Memory B cell (primary cell): ENCODE results near the gene LAIR1.

Experiments used
- ATAC-seq: fragments of 150-1000 bp; cut with Tn5 transposase; 2 replicates; pipeline ENCODE4 v1.10.0; 2021; ENCODE audit warnings: low read depth, mild to moderate bottlenecking, moderate library complexity
- DNase-seq, 2 donors: peaks; one replicate each; pipeline ENCODE4 v3.0.0; 2022; ENCODE audit warnings: low spot score in 2 of 2
- H3K27ac Mint-ChIP-seq: one replicate; pipeline ENCODE4 v1.8.0; 2022; ENCODE audit warnings: mild to moderate bottlenecking, moderate library complexity, mixed read lengths
- H3K27me3 Mint-ChIP-seq: one replicate; pipeline ENCODE4 v1.8.0; 2022; ENCODE audit warnings: mixed read lengths
- H3K36me3 Mint-ChIP-seq: one replicate; pipeline ENCODE4 v1.8.0; 2022; ENCODE audit warnings: mild to moderate bottlenecking, mixed read lengths
- H3K4me1 Mint-ChIP-seq: one replicate; pipeline ENCODE4 v1.8.0; 2022; ENCODE audit warnings: mixed read lengths
- H3K4me3 Mint-ChIP-seq: one replicate; pipeline ENCODE4 v1.8.0; 2022; ENCODE audit warnings: mild to moderate bottlenecking, moderate library complexity, mixed read lengths
- H3K9me3 Mint-ChIP-seq: one replicate; pipeline ENCODE4 v1.8.0; 2022; ENCODE audit warnings: mixed read lengths

The LAIR1 gene

GRCh38 chr19:54345938-54346386, 18.8 kb downstream of the LAIR1 start:
- DNase-seq, result no peak
- Mint-ChIP-seq H3K4me1 (peaks cover 40% of the 10 kb centered on the region), H3K9me3 (peaks cover 3% of the 10 kb centered on the region), H3K36me3 (peaks cover 7% of the 10 kb centered on the region), H3K27me3 (peaks cover 6% of the 10 kb centered on the region), H3K27ac (peak overlapping the region; percentile 75), H3K4me3 (peak overlapping the region; percentile 74)
- ATAC-seq, result peak; percentile 91

- Mint-ChIP-seq H3K9me3 (peaks cover 3% of the 10 kb centered on the region), H3K4me3 (peak overlapping the region; percentile 35), H3K27ac (peak overlapping the region; percentile 31), H3K36me3 (peaks cover 6% of the 10 kb centered on the region), H3K4me1 (peaks cover 50% of the 10 kb centered on the region), H3K27me3 (peaks cover 4% of the 10 kb centered on the region)
- ATAC-seq (no peak), DNase-seq (no peak)
Measured at GRCh38 chr19:54343868-54344267, 20.9 kb downstream of the LAIR1 start.

- Mint-ChIP-seq H3K27ac (peak overlapping the region; percentile 58), H3K4me1 (peaks cover 52% of the 10 kb centered on the region), H3K9me3 (peaks cover 3% of the 10 kb centered on the region), H3K4me3 (no peak overlapping the region), H3K27me3 (no peaks in the 10 kb centered on the region), H3K36me3 (peaks cover 7% of the 10 kb centered on the region)
- ATAC-seq (no peak), DNase-seq (no peak)
Measured at GRCh38 chr19:54341295-54341694, 23.4 kb downstream of the LAIR1 start.

GRCh38 chr19:54339646-54340358, 24.9 kb downstream of the LAIR1 start:
- Mint-ChIP-seq H3K4me3 (peak overlapping the region; percentile 81), H3K4me1 (peaks cover 55% of the 10 kb centered on the region), H3K27ac (peak overlapping the region; percentile 96)

GRCh38 chr19:54338521-54338920, 26.2 kb downstream of the LAIR1 start:
- H3K27me3 Mint-ChIP-seq, result no peaks in the 10 kb centered on the region
- no peaks in the 10 kb centered on the region for H3K9me3 Mint-ChIP-seq
- DNase-seq, result no peak
- H3K36me3 Mint-ChIP-seq, result peaks cover 6% of the 10 kb centered on the region
- H3K4me3 Mint-ChIP-seq, result peak overlapping the region; percentile 81
- peaks cover 54% of the 10 kb centered on the region for H3K4me1 Mint-ChIP-seq
- H3K27ac Mint-ChIP-seq, result peak overlapping the region; percentile 96
- no peak for ATAC-seq

More at GRCh38 chr19:54339646-54340358, 24.9 kb downstream of the LAIR1 start:
- Mint-ChIP-seq H3K9me3 (peaks cover 3% of the 10 kb centered on the region), H3K27me3 (no peaks in the 10 kb centered on the region), H3K36me3 (peaks cover 11% of the 10 kb centered on the region)
- ATAC-seq, result peak; percentile 77
- peak in 1 of 2 donors; percentile 45 for DNase-seq

- no peak for DNase-seq
- peak overlapping the region; percentile 81 for H3K4me3 Mint-ChIP-seq
- no peaks in the 10 kb centered on the region for H3K27me3 Mint-ChIP-seq
- H3K27ac Mint-ChIP-seq, result peak overlapping the region; percentile 89
- H3K9me3 Mint-ChIP-seq, result no peaks in the 10 kb centered on the region
- H3K36me3 Mint-ChIP-seq, result peaks cover 6% of the 10 kb centered on the region
- H3K4me1 Mint-ChIP-seq, result peaks cover 57% of the 10 kb centered on the region
- ATAC-seq, result no peak
Measured at GRCh38 chr19:54337858-54338230, 26.9 kb downstream of the LAIR1 start.

GRCh38 chr19:54336893-54337857, 27.6 kb downstream of the LAIR1 start:
- H3K27me3 Mint-ChIP-seq, result no peaks in the 10 kb centered on the region
- ATAC-seq, result peak; percentile 11
- peak overlapping the region; percentile 89 for H3K27ac Mint-ChIP-seq
- DNase-seq, result no peak
- H3K9me3 Mint-ChIP-seq, result no peaks in the 10 kb centered on the region
- peak overlapping the region; percentile 81 for H3K4me3 Mint-ChIP-seq
- peaks cover 57% of the 10 kb centered on the region for H3K4me1 Mint-ChIP-seq
- H3K36me3 Mint-ChIP-seq, result peaks cover 6% of the 10 kb centered on the region

- H3K4me1 Mint-ChIP-seq, result peaks cover 50% of the 10 kb centered on the region
- H3K9me3 Mint-ChIP-seq, result no peaks in the 10 kb centered on the region
- H3K27ac Mint-ChIP-seq, result peak overlapping the region; percentile 89
- no peak for ATAC-seq
- no peaks in the 10 kb centered on the region for H3K27me3 Mint-ChIP-seq
- peaks cover 6% of the 10 kb centered on the region for H3K36me3 Mint-ChIP-seq
- H3K4me3 Mint-ChIP-seq, result peak overlapping the region; percentile 25
- DNase-seq, result no peak
Measured at GRCh38 chr19:54335979-54336892, 28.5 kb downstream of the LAIR1 start.

- peaks cover 6% of the 10 kb centered on the region for H3K36me3 Mint-ChIP-seq
- H3K27me3 Mint-ChIP-seq, result no peaks in the 10 kb centered on the region
- DNase-seq, result no peak
- ATAC-seq, result no peak
- no peak overlapping the region for H3K4me3 Mint-ChIP-seq
- H3K9me3 Mint-ChIP-seq, result no peaks in the 10 kb centered on the region
- peaks cover 46% of the 10 kb centered on the region for H3K4me1 Mint-ChIP-seq
- no peak overlapping the region for H3K27ac Mint-ChIP-seq
Measured at GRCh38 chr19:54335164-54335563, 29.6 kb downstream of the LAIR1 start.

- peak overlapping the region; percentile 62 for H3K27ac Mint-ChIP-seq
- DNase-seq, result no peak
- peaks cover 10% of the 10 kb centered on the region for H3K36me3 Mint-ChIP-seq
- peaks cover 39% of the 10 kb centered on the region for H3K4me1 Mint-ChIP-seq
- no peaks in the 10 kb centered on the region for H3K27me3 Mint-ChIP-seq
- ATAC-seq, result no peak
- peaks cover 2% of the 10 kb centered on the region for H3K9me3 Mint-ChIP-seq
- H3K4me3 Mint-ChIP-seq, result no peak overlapping the region
Measured at GRCh38 chr19:54333586-54334298, 31.0 kb downstream of the LAIR1 start.

- Mint-ChIP-seq H3K36me3 (peaks cover 11% of the 10 kb centered on the region), H3K27me3 (no peaks in the 10 kb centered on the region), H3K4me3 (no peak overlapping the region), H3K9me3 (peaks cover 5% of the 10 kb centered on the region), H3K27ac (no peak overlapping the region), H3K4me1 (peaks cover 38% of the 10 kb centered on the region)
- ATAC-seq (no peak), DNase-seq (no peak)
Measured at GRCh38 chr19:54332149-54332548, 32.6 kb downstream of the LAIR1 start.

GRCh38 chr19:54331626-54332025, 33.1 kb downstream of the LAIR1 start:
- DNase-seq (no peak), ATAC-seq (no peak)
- Mint-ChIP-seq H3K27me3 (no peaks in the 10 kb centered on the region), H3K27ac (no peak overlapping the region), H3K4me3 (no peak overlapping the region), H3K4me1 (peaks cover 35% of the 10 kb centered on the region), H3K9me3 (peaks cover 5% of the 10 kb centered on the region), H3K36me3 (peaks cover 11% of the 10 kb centered on the region)
